ENCODE results near the gene CD27. TPM values are rescaled to one million over a fixed set of nuclear protein-coding genes. Genes with fewer than 3 reads are reported as not detected.

The CD27 gene
- total and polyA plus RNA-seq, 2 donors (not counting 1 experiment from before 2014, with no cell fraction given): 0.06 to 0.17 TPM

GRCh38 chr12:6416596-6416995, 28.2 kb upstream of the CD27 start:
- TF ChIP-seq CTCF (conservative IDR thresholded peaks at IDR 0.05 in 1 of 2, IDR thresholded peaks at IDR 0.05 in 1 of 2; ENCODE audit: low read depth in 1 of 2, low read length in 2 of 2) (no peak), EZH2 (IDR thresholded peaks at IDR 0.05; ENCODE audit: low read length, missing control alignments) (no peak)
- no peaks in the 10 kb centered on the region for H3K9me3 ChIP-seq (ENCODE audit: control insufficient read depth, insufficient read depth, low read depth, low read length)

DNA sequence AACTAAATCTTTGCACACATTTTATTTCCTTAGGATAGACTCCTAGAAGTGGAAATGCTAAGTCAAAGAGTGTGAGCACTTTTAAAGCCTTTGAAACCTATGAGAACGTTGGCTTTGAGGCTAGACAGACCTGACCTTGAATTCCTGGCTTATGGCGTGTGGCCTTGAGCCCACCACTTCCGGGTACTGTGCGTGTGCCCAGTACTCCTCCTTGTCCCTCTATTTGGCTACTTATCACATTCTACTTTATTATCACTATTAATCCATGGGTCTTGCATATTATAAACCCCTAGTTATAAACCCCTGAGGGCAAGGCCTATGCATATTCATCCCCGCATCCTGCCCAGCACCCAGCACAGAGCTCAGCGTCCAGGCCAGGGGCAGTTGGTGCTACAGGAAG, 26.0 kb upstream of the CD27 start:
- Histone ChIP-seq H3K79me2 (ENCODE audit: control insufficient read depth, insufficient read depth, low read length) (no peaks in the 10 kb centered on the region), H3K27me3 (ENCODE audit: control insufficient read depth, insufficient read depth, low read length) (no peaks in the 10 kb centered on the region), H3K4me3 (replicated peaks in 1 of 4; ENCODE audit: control extremely low read depth in 1 of 4, insufficient read depth in 1 of 4, low read depth in 3 of 4, low read length in 4 of 4) (no peak overlapping the region), H3K27ac (ENCODE audit: insufficient read depth, low read length) (no peak overlapping the region), H3K9me3 (ENCODE audit: control insufficient read depth, insufficient read depth, low read depth, low read length) (no peaks in the 10 kb centered on the region), H3K36me3 (ENCODE audit: control insufficient read depth, insufficient read depth, low read length) (no peaks in the 10 kb centered on the region), H2AFZ (ENCODE audit: low read length) (no peak overlapping the region), H3K4me1 (ENCODE audit: control insufficient read depth, extremely low read depth, insufficient read depth, low read length) (no peaks in the 10 kb centered on the region), H3K9ac (ENCODE audit: insufficient read depth, low read length) (no peak overlapping the region), H4K20me1 (ENCODE audit: control insufficient read depth, extremely low read depth, insufficient read depth, low read length) (no peaks in the 10 kb centered on the region), H3K4me2 (ENCODE audit: extremely low read depth, insufficient read depth, low read length) (no peak overlapping the region)
- TF ChIP-seq EZH2 (IDR thresholded peaks at IDR 0.05; ENCODE audit: low read length, missing control alignments) (no peak), CTCF (conservative IDR thresholded peaks at IDR 0.05 in 1 of 2, IDR thresholded peaks at IDR 0.05 in 1 of 2; ENCODE audit: low read depth in 1 of 2, low read length in 2 of 2) (no peak)
- no peak for DNase-seq (ENCODE audit: low read depth in 2 of 2)

More at GRCh38 chr12:6416596-6416995, 28.2 kb upstream of the CD27 start:
- Histone ChIP-seq H3K4me1 (ENCODE audit: control insufficient read depth, extremely low read depth, insufficient read depth, low read length) (no peaks in the 10 kb centered on the region), H3K27ac (ENCODE audit: insufficient read depth, low read length) (no peak overlapping the region), H4K20me1 (ENCODE audit: control insufficient read depth, extremely low read depth, insufficient read depth, low read length) (no peaks in the 10 kb centered on the region), H3K4me2 (ENCODE audit: extremely low read depth, insufficient read depth, low read length) (no peak overlapping the region), H3K9ac (ENCODE audit: insufficient read depth, low read length) (no peak overlapping the region), H3K27me3 (ENCODE audit: control insufficient read depth, insufficient read depth, low read length) (no peaks in the 10 kb centered on the region), H2AFZ (ENCODE audit: low read length) (no peak overlapping the region), H3K36me3 (ENCODE audit: control insufficient read depth, insufficient read depth, low read length) (no peaks in the 10 kb centered on the region), H3K79me2 (ENCODE audit: control insufficient read depth, insufficient read depth, low read length) (no peaks in the 10 kb centered on the region), H3K4me3 (replicated peaks in 1 of 4; ENCODE audit: control extremely low read depth in 1 of 4, insufficient read depth in 1 of 4, low read depth in 3 of 4, low read length in 4 of 4) (no peak overlapping the region)
- no peak for DNase-seq (ENCODE audit: low read depth in 2 of 2)

- Histone ChIP-seq H3K27me3 (ENCODE audit: control insufficient read depth, insufficient read depth, low read length) (no peaks in the 10 kb centered on the region), H3K4me1 (ENCODE audit: control insufficient read depth, extremely low read depth, insufficient read depth, low read length) (no peaks in the 10 kb centered on the region), H3K4me3 (replicated peaks in 1 of 4; ENCODE audit: control extremely low read depth in 1 of 4, insufficient read depth in 1 of 4, low read depth in 3 of 4, low read length in 4 of 4) (no peak overlapping the region), H3K27ac (ENCODE audit: insufficient read depth, low read length) (no peak overlapping the region), H2AFZ (ENCODE audit: low read length) (no peak overlapping the region), H3K4me2 (ENCODE audit: extremely low read depth, insufficient read depth, low read length) (no peak overlapping the region), H3K79me2 (ENCODE audit: control insufficient read depth, insufficient read depth, low read length) (no peaks in the 10 kb centered on the region), H3K36me3 (ENCODE audit: control insufficient read depth, insufficient read depth, low read length) (no peaks in the 10 kb centered on the region), H4K20me1 (ENCODE audit: control insufficient read depth, extremely low read depth, insufficient read depth, low read length) (no peaks in the 10 kb centered on the region), H3K9ac (ENCODE audit: insufficient read depth, low read length) (no peak overlapping the region), H3K9me3 (ENCODE audit: control insufficient read depth, insufficient read depth, low read depth, low read length) (no peaks in the 10 kb centered on the region)
- no peak for TF ChIP-seq CTCF (conservative IDR thresholded peaks at IDR 0.05 in 1 of 2, IDR thresholded peaks at IDR 0.05 in 1 of 2; ENCODE audit: low read depth in 1 of 2, low read length in 2 of 2)
- no peak for TF ChIP-seq EZH2 (IDR thresholded peaks at IDR 0.05; ENCODE audit: low read length, missing control alignments)
- DNase-seq (ENCODE audit: low read depth in 2 of 2): no peak
Measured at GRCh38 chr12:6420364-6420763, 24.4 kb upstream of the CD27 start.
